Erythroblast (primary cell): Measurements from ENCODE around the gene ZNF708.
"Not testable (repeated sequence)": the region's sequence is repeated elsewhere in the genome, so short reads cannot be mapped to it uniquely, and the experiment has no call there.

Experiments
- DNase-seq, 2 experiments: peaks; one replicate each; lab custom pipeline; 2025; lab: John Stamatoyannopoulos, UW
- GATA1 ChIP-seq: IDR thresholded peaks from 2 replicates; pipeline ENCODE4 v1.6.1; 2011; ENCODE audit warnings: low read depth, mild to moderate bottlenecking, control low read depth, low read length, moderate library complexity
- POLR2A ChIP-seq: IDR thresholded peaks from 2 replicates; pipeline ENCODE4 v1.6.1; 2011; ENCODE audit warnings: mild to moderate bottlenecking, low read length

The ZNF708 gene

DNA sequence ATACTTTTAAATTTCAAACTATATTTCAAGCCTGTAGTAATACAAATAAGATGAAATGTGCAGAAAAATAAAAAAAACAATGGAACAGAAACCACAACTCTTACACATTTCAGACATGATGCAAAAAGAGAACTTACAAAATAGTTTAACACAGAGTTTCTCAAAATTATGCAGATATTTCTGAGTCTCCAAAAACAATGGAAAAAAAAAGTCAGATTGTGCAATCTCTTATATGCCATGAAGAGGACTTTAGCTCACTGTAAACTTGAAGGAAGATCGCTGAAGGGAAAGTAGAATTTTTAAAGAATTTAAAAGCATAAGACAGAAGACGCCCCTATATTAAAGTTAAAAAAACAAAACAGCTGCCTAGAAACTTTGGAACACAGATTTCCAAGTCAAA is 20.4 kb downstream of the ZNF708 start:
- no peak for DNase-seq
- TF ChIP-seq GATA1, result no peak
- no peak for TF ChIP-seq POLR2A

DNA sequence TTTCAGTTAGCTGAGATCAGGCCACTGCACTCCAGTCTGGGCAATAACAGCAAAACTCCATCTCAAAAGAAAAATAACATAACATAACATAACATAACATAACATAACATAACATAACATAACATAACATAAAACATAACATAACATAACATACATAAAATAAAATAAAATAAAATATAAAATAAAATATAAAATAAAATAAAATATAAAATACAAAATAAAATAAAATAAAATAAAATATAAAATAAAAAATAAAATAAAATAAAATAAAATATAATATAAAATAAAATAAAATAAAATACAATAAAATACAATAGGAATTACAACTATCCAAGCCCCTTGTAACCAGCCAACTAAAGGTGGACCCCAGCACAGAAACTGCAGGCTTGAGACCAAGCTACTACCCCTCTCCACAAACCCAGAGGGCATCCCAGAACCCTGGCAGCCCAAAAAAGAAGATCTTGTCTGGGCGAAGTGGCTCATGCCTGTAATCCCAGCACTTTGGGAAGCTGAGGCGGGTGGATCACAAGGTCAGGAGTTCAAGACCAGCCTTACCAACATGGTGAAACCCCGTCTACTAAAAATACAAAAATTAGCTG is 22.2 kb downstream of the ZNF708 start:
- not testable (repeated sequence) for DNase-seq

DNA sequence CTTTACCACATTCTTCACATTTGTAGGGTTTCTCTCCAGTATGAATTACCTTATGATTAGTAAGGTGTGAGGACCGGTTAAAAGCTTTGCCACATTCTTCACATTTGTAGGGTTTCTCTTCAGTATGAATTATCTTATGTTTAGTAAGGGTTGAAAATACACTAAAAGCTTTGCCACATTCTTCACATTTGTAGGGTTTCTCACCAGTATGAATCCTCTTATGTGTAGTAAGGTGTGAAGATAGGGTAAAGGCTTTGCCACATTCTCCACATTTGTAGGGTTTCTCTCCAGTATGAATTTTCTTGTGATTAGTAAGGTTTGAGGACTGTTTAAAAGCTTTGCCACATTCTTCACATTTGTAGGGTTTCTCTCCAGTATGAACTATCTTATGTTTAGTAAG is 35.4 kb downstream of the ZNF708 start:
- not testable (repeated sequence) for DNase-seq

DNA sequence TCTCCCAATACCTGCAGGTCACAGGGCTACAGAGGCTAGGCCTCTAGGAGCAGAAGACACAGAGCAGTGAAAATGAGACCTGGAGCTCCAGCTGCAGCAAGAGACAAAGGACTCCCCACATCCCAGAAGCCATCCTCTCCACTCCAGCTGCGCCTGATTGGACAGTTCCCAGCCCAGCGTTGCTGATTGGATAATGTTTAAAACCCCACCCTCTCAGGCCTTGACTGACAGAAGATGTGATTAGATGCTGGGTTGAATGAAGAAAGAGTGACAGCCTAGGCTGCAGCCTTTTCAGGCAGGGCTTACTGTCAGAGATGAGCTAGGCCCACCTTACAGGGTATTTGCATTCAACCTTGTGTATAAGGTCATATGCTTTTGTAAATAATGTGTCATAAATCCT is 59.4 kb downstream of the ZNF708 start:
- TF ChIP-seq GATA1, result no peak
- TF ChIP-seq POLR2A, result no peak
- DNase-seq, result no peak

DNA sequence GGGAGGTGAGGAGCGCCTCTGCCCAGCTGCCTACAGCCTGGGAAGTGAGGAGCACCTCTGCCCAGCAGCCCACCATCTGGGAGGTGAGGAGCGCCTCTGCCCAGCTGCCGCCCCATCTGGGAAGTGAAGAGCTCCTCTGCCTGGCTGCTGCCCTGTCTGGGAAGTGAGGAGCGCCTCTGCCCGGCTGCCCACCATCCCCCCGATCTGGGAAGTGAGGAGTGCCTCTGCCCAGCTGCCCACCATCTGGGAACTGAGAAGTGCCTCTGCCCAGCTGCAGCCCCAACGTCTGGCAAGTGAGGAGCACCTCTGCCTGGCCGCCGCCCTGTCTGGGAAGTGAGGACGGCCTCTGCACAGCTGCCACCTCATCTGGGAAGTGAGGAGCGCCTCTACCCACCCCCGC is 64.3 kb downstream of the ZNF708 start:
- TF ChIP-seq POLR2A, result no peak
- no peak for TF ChIP-seq GATA1
- no peak for DNase-seq

DNA sequence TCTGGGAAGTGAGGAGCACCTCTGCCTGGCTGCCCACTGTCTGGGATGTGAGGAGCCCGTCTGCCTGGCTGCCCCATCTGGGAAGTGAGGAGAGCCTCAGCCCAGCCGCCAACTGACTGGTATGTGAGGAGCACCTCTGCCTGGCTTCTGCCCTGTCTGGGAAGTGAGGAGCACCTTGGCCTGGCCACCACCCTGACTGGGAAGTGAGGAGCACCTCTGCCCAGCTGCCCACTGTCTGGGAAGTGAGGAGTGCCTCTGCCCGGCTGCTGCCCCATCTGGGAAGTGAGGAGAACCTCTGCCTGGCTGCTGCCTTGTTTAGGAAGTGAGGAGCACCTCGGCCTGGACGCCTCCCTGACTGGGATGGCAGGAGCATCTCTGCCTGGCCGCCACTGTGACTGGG is 64.8 kb downstream of the ZNF708 start:
- DNase-seq, result no peak

DNA sequence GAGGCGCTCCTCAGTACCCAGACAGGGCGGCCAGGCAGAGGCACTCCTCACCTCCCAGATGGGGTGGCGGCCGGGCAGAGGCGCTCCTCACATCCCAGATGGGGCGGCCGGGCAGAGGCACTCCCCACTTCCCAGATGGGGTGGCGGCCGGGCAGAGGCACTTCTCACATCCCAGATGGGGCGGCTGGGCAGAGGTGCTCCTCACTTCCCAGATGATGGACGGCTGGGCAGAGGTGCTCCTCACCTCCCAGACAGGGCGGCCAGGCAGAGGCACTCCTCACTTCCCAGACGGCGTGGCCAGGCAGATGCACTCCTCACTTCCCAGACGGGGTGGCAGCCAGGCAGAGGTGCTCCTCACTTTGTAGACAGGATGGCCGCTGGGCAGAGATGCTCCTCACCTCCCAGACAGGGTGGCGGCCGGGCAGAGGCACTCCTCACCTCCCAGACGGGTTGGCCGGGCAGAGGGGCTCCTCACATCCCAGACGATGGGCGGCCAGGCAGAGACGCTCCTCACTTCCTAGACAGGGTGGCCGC is 68.3 kb downstream of the ZNF708 start:
- DNase-seq, result not testable (repeated sequence)

More for the DNA sequence above, 64.8 kb downstream of the ZNF708 start:
- no peak for TF ChIP-seq GATA1
- TF ChIP-seq POLR2A, result no peak

DNA sequence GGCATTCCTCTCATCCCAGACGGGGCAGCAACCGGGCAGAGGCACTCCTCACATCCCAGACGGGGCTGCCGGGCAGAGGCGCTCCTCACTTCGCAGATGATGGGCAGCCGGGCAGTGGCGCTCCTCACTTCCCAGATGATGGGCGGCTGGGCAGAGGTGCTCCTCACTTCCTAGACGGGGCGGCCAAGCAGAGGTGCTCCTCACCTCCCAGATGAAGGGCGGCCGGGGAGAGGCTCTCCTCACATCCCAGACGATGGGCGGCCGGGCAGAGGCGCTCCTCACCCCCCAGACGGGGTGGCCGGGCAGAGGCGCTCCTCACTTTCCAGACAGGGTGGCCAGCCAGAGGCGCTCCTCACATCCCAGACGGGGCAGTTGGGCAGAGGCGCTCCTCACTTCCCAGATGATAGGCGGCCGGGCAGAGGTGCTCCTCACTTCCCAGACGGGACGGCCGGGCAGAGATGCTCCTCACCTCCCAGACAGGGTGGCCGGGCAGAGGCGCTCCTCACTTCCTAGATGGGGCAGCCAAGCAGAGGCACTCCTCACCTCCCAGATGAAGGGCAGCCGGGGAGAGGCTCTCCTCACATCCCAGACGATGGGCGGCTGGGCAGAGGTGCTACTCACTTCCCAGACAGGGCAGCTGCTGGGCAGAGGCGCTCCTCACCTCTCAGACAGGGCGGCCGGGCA is 68.9 kb downstream of the ZNF708 start:
- TF ChIP-seq POLR2A, result no peak
- no peak for TF ChIP-seq GATA1
- DNase-seq, result no peak

DNA sequence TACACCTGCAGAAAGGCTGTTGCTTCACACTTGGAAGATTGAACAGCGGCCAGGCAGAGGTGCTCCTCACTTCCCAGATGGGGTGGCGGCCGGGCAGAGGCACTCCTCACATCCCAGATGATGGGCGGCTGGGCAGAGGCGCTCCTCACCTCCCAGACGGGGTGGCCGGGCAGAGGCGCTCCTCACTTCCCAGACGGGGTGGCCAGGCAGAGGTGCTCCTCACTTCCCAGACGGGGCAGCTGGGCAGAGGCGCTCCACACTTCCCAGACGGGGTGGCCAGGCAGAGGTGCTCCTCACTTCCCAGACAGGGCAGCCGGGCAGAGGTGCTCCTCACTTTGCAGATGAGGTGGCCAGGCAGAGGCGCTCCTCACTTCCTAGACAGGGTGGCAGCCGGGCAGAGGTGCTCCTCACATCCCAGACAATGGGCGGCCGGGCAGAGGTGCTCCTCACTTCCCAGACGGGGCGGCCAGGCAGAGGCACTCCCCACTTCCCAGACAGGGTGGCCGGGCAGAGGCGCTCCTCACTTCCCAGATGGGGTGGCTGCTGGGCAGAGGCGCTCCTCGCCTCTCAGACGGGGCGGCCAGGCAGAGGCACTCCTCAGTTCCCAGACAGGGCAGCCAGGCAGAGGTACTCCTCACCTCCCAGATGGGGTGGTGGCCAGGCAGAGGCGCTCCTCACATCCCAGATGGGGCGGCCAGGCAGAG is 69.6 kb downstream of the ZNF708 start:
- DNase-seq, result not testable (repeated sequence)

DNA sequence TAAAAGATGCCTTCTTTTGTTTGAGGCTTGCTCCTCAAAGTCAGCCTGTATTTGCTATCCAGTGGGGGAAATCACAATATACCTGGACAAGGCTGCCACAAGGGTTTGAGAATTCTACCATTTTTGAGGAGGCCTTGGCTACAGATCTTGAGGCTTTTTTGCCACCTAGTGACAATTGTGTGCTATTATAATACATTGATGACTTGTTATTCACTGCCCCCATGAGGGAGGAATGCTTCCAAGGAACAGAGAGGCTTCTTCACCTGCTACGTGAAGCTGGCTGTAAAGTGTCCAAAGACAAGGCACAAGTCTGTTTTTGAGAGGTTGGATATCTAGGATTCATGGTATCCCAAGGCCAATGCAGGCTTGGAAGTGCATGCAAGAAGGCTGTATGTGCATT is 72.5 kb downstream of the ZNF708 start:
- TF ChIP-seq POLR2A (no peak), GATA1 (no peak)
- DNase-seq, result no peak
